T47D (cell line): ENCODE measurements around the gene THOC5.
"Not testable (repeated sequence)": the region's sequence is repeated elsewhere in the genome, so short reads cannot be mapped to it uniquely, and the experiment has no call there.

ENCODE experiments used
- DNase-seq, 2 experiments: peaks; one replicate each; pipeline versions ENCODE4 v3.0.0 to v3.0.0-alpha.2; 2011 to 2012; ENCODE audit warnings: low read depth in 1 of 2, low spot score in 1 of 2
- JUND ChIP-seq: IDR thresholded peaks from 2 replicates; pipeline ENCODE4 v1.6.1; 2012; ENCODE audit warnings: low read depth
- in situ Hi-C: cut with HindIII; loops from 2 replicates; pipeline ENCODE4 v1.10.0; 2016; ENCODE audit warnings: low sequenced_read_pairs, low pct_unique_long_range_greater_than_20kb

The THOC5 gene

DNA sequence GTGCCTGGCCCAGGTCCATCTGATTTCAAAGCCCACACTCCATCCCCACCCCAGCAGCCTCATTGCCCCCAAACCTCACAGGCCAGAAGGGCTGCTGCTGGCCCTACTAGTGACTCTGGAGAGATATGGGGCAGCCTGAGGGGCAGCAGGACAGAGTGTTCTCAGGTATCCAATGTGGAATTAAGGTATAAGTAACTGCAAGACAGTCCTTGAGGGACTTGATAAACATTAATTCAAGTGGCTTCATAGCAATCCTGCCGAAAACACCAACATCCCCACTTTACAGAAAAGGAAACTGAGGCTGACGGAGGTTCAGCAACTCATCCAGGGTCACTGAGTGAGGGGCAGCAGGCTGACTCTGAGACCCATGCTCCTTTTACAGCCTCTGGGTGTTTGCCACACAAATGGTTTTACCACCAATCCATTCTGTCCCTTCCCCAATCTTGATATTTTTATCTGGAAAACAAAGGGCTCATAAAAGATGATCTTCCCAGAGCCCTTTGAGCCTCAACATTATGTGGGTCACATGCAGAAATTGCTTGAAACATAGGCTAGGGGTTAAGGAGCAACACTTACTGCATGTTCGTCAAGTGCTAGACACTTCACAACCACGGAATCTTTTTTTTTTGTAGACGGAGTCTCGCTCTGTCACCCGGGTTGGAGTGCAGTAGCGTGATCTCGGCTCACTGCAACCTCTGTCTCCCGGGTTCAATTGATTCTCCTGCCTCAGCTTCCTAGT, 25.1 kb upstream of the THOC5 start:
- in situ Hi-C loops: no loop called here
- DNase-seq: no peak
- TF ChIP-seq JUND: no peak

DNA sequence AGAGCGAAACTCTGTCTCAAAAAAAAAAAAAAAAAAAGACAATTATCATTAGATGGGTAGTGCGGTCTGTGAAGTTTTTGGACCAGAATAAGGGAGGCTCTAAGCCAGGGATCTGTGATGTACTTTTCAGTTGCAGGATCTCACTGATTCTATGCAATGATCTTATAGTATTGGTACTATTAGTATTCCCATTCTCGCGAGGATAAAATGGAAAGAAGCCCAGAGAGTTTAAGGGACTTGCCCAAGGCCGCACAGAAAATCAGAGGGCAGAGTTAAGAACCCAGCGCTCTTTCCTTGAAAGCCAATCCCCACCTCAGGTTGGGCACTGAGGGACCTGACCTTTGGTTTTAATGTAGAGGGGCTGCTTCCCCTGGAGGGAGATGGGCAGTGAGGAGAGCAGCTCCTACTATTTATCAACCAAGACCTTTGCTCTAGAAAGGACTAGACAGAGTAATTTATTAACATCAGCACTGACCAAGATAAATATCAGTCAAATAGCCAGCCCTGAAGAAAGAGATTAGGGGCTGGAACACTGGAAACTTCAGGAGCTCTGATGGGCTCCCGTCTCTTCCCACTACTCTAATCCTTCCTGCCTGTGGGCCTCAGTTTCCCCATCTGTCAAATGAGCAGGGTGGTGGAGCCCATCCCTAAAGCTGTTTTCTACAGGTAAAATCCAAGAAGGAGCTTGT, 21.3 kb upstream of the THOC5 start:
- no peak for TF ChIP-seq JUND
- in situ Hi-C loops: no loop called here

DNA sequence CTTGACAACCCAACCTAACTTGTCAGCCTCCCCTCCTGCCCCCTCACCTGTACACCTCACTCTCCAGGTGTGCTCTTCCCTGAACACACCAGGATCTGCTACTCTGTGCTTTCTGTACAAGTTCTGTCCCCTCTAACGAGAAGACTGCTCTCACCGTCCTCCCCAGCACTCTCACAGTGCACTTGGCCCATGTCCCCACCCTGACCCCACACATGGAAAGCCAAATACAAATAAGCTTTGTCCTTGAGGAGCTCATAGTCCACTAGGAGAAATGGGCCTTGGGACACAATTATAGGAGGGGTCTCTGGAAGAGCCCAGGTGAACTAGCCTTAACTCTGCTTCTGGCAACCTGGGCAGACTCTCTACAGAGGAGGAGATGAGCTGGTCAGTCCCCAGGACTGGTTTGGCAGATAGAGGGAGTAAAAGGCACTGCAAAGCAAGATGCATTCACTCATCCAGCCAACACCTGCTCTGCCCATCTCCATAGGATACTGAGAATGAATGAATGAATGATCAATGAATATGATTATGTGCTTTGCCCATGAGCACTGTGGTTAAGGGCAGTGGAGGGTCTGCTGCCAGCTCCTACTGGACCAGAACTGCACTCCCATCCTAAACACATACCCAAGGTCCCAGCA, 17.5 kb upstream of the THOC5 start:
- in situ Hi-C loops: no loop called here

More for the DNA sequence above, 21.3 kb upstream of the THOC5 start:
- DNase-seq: no peak

DNA sequence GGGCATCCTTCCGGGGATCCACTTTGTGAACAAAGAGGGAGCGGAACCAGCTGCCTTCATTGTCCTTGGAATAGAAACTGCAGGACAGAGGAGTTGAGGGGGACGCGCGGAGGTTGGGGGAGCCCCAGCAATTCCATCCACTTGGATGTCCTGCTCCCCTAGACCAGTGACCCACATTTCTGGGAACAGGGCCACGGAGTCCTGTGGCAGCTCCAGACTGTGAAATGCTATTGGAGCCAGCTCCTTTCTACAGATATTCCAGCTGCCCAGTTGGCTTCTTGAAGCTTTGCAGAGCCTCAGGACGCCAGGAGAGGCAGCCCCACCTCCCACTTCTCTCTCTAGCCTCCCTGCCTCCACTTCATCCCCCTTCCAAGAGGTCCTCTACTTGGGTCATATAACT, 16.9 kb upstream of the THOC5 start:
- no peak for DNase-seq
- TF ChIP-seq JUND: no peak
- in situ Hi-C loops: no loop called here

More for the DNA sequence above, 17.5 kb upstream of the THOC5 start:
- no peak for TF ChIP-seq JUND
- no peak for DNase-seq

DNA sequence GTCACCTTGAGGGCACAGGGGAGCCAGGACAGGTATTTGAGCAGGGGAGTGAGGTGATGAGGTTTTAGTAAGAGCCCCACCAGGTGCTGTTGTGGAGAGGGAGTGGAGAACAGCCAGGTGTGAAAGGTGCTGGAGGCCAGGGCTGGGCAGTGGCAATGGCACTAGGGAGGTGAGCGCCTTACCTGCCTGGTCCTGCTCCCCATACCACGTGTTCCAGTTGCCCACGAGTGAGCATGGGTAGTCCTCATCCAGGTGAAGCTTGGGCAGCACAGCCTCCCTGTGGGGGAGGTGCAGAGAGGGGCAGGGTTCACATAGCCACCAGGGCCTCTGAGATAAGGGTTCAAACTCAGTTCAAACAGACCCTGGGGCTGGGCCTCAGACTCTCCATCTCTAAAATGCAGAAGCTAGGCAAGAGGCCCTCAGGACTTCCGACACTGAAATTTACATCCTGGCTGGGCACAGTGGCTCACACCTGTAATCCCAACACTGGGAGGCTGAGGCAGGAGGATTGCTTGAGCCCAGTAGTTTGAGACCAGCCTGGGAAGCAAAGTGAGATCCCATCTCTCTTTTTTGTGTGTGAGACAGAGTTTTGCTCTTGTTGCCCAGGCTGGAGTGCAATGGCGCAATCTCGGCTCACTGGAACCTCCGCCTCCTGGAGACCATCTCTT, 15.6 kb upstream of the THOC5 start:
- in situ Hi-C loops: no loop called here
- no peak for TF ChIP-seq JUND
- DNase-seq: no peak

DNA sequence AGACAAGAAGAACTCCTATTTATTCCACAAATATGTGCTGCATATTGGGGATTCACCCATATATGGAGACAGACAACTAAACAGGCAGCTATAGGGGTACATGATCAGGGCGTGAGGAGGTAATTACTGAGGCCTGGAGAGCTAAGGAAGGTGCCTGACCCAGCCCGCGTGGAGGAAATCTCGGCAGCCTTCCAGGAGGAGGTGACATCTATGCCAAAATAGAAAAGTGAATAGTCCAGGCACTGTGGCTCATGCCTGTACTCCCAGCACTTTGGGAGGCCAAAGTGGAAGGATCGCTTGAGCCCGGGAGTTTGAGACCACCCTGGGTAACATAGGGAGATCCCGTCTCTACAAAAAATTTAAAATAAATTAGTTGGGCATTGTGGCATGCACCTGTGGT, 13.8 kb upstream of the THOC5 start:
- no peak for DNase-seq
- in situ Hi-C loops: no loop called here
- TF ChIP-seq JUND: no peak

DNA sequence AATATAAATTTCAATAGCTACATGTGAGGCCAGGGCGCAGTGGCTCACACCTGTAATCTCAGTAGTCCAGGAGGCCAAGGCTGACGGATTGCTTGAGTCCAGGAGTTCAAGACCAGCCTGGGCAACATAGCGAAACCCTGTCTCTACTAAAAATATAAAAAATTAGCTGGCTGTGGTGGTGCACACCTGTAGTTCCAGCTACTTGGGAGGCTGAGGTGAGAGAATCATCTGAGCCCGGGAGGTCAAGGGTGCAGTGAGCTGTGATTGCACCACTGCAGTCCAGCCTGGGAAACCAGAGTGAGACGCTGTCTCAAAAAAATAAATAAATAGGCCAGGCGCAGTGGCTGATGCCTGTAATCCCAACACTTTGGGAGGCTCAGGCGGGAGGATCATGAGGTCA, 13.0 kb upstream of the THOC5 start:
- DNase-seq, in situ Hi-C loops: not testable (repeated sequence)

DNA sequence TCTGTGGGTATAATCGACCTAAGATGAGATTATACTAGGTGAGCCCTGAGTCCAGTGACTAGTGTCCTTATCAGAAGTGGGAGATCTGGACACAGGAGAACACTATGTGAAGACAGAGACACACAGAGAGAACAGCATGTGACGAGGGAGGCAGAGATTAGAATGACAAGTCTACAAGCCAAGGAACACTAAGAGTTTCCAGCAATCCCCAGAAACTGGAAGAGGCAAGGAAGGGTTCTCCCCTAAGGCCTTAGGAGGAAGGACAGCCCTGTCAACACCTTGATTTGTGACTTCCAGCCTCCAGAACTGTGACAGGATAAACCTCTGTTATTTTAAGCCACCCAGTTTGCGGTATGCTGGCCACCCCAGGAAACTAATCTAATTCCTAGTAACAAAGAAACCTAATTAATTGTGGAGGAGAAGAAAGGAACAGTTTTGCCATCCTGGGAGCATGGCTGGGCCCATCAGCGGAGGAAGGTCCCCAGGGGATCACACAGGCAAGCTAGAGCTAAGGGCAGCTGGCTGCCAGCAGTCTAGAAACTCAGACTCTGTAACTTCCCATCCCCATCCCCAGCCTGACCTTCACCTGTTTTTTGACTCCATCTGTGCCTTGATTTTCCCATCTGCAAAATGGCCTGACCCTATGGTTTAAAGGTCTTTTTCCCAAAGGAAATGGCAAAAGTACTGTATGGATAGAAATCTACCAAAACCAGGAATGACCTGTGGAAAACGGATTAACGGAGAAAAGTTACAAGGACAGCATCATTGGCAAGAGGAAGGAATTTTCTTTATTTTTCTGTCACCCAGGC, 10.3 kb upstream of the THOC5 start:
- TF ChIP-seq JUND: no peak
- no peak for DNase-seq
- in situ Hi-C loops: no loop called here

DNA sequence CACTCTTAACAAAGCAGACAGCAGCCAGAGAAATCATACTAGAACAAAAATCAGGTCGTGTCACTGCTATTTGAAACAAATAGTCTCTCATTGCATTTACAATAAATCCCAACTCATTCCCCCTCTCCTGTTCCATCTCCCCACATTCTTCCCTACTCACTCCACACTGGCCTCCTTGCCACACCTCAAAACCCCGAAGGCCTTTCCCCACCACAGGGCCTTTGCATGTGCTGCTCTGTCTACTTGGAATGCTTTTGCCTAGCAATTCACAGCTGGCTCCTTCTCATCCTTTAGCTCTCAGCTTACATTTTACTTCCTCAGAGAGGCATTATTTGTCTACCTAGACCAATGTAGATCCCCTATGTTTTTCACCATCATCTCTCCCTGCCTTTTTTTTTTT, 6.3 kb upstream of the THOC5 start:
- DNase-seq: no peak

DNA sequence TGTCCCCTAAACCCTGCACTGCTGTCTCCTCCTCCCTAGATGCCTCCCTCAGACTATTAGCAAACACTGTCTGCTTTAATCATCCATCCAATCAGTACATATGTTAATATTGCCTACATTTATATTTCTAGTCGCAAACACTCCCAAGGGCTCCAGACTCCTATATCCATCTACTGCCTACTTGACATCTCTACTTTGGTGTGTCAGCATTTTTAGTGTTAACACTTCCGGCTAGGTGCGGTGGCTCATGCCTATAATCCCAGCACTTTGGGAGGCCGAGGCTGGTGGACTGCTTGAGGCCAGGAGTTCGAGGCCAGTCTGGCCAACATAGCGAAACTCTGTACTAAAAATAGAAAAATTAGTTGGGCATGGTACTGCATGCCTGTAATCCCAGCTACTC, 5.5 kb upstream of the THOC5 start:
- in situ Hi-C loops: no loop called here
- TF ChIP-seq JUND: no peak
- no peak for DNase-seq

More for the DNA sequence above, 6.3 kb upstream of the THOC5 start:
- no peak for TF ChIP-seq JUND
- in situ Hi-C loops: no loop called here

DNA sequence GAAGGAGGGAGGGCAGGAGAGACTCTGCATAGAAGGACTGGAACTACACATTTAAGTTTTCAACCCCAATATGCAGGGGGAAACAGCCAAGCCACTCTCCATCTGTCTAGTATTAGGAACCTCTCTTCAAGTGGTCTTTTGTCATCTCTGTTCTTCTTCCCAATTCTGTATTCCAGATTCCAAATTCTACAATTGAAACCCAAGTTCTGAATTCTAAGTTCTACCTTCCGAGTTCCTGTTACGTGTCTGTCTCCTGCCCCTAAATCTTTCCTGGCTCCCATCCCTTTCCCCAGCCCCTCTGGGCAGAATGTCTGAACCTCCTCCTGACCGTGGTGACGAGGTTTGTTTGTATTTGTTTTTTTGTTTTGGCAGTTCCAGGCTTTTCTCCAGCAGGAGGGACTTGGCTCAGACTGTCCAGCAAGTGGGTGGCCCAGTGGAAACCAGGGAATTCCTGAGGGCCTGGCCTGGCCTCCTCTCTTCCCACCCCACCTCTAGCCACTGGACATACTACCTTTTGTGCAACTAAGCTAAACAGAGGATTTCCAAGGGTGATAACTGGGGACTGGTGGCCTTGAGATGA, 1.6 kb upstream of the THOC5 start:
- peak; percentile 8 to 60 for DNase-seq
- in situ Hi-C loops: no loop called here
- no peak for TF ChIP-seq JUND

DNA sequence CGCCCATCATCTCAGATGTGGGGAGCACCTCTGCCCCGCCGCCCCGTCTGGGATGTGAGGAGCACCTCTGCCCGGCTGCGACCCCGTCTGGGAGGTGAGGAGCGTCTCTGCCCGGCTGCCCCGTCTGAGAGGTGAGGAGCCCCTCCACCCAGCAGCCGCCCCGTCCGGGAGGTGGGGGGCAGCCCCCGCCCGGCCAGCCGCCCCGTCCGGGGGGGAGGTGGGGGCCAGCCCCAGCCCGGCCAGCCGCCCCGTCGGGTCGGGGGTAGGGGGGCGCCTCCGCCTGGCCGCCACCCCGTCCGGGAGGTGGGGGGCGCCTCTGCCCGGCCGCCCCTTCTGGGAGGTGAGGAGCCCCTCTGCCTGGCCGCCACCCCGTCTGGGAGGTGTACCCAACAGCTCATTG, 1.2 kb downstream of the THOC5 start:
- DNase-seq, in situ Hi-C loops: not testable (repeated sequence)
